K562 (cell line): ENCODE measurements around the gene NPFFR1. TPM values are rescaled to one million over a fixed set of nuclear protein-coding genes. Genes with fewer than 3 reads are reported as not detected.

ENCODE experiments used
- NCOA1 ChIP-seq: fragments of 450-650 bp; IDR thresholded peaks from 2 replicates; pipeline ENCODE4 v1.6.1; 2016; ENCODE audit warnings: low read depth
- NR4A1 ChIP-seq, 2 experiments: fragments of 250-450 bp in 1 of 2; fragments of 450-650 bp in 1 of 2; sonication (Bioruptor Pico) in 1 of 2; IDR thresholded peaks; 2 replicates each; pipeline versions ENCODE4 v1.4.0 to v1.6.1; 2016 to 2020; ENCODE audit warnings: mild to moderate bottlenecking in 2 of 2, missing compliant biosample characterization in 1 of 2, missing genetic modification characterization in 1 of 2, moderate library complexity in 1 of 2
- RERE ChIP-seq: sonication (generic); formaldehyde crosslinking; IDR thresholded peaks from 2 replicates; pipeline ENCODE4 v1.8.0; 2023; ENCODE audit warnings: missing genetic modification reagents, mild to moderate bottlenecking, borderline replicate concordance
- ZNF398 ChIP-seq: fragments of 250-450 bp; sonication (Bioruptor Pico); IDR thresholded peaks from 2 replicates; pipeline ENCODE4 v1.8.0; 2021; ENCODE audit warnings: moderate library complexity, mild to moderate bottlenecking, inconsistent platforms
- ZNF740 ChIP-seq, 3 experiments: fragments of 200-800 bp in 1 of 3; sonication (Bioruptor generic) in 1 of 3; sonication (generic) in 1 of 3; formaldehyde crosslinking in 1 of 3; IDR thresholded peaks; 2 replicates each; pipeline versions ENCODE4 v1.6.1 to v1.8.0; 2016 to 2022; ENCODE audit warnings: mild to moderate bottlenecking in 2 of 3, missing compliant biosample characterization in 2 of 3, missing genetic modification characterization in 2 of 3, missing genetic modification reagents in 1 of 3
- ZZZ3 ChIP-seq: fragments of 450-650 bp; IDR thresholded peaks from 2 replicates; pipeline ENCODE4 v1.6.1; 2016; ENCODE audit warnings: antibody characterized with exemption, mild to moderate bottlenecking, moderate library complexity
- polyA plus RNA-seq, 8 experiments: library from polyadenylated mRNA; depleted of rRNA in 4 of 8; stranded (reverse) in 5 of 8; unstranded in 3 of 8; fragments of >200 nt; fragmentation: Nextera tagmentation in 2 of 8; fragmentation: Illumina TruSeq in 1 of 8; extraction: Ambion mirVana in 2 of 8; extraction: Trizol in 1 of 8; gene quantifications; 2 replicates each; pipeline versions ENCODE4 v1.2.1 to v1.2.3, GENCODE V29; 2011 to 2014; ENCODE audit warnings: inconsistent platforms in 1 of 8, missing spikeins in 1 of 8
- total RNA-seq, 7 experiments: library from RNA; depleted of rRNA in 6 of 7; stranded (reverse); fragments of >200 nt in 6 of 7; fragmentation: Illumina TruSeq in 2 of 7; extraction: Trizol in 2 of 7; gene quantifications; 2 replicates each; pipeline versions ENCODE4 v1.2.1 to v1.2.3, GENCODE V29; 2011 to 2021; ENCODE audit warnings: low replicate concordance in 1 of 7
- TF ChIP-seq, protein P1 (sequence below), 2 experiments: fragments of 150-350 bp in 1 of 2; IDR thresholded peaks; 2 replicates each; pipeline ENCODE4 v1.6.1; 2012 to 2016; ENCODE audit warnings: low read depth in 2 of 2, low read length in 2 of 2, mild to moderate bottlenecking in 1 of 2, moderate library complexity in 1 of 2
- TF ChIP-seq, protein P2 (sequence below): sonication (generic); formaldehyde crosslinking; IDR thresholded peaks from 2 replicates; pipeline ENCODE4 v1.8.1; 2023; ENCODE audit warnings: mild to moderate bottlenecking, missing genetic modification reagents
- TF ChIP-seq, protein P3 (sequence below), 2 experiments: fragments of 450-650 bp in 1 of 2; sonication (generic) in 1 of 2; formaldehyde crosslinking; conservative IDR thresholded peaks; 2 replicates each; pipeline versions ENCODE4 v1.4.0 to v1.8.1; 2020 to 2022; ENCODE audit warnings: mild to moderate bottlenecking in 1 of 2, missing genetic modification reagents in 1 of 2

Gene NPFFR1
- total and polyA plus RNA-seq, 9 of the 15 experiments (the other 6 are each of a cell fraction or from before 2014, with no cell fraction given), result under 0.01 TPM; not detected in 8

- TF ChIP-seq, protein P1, sequence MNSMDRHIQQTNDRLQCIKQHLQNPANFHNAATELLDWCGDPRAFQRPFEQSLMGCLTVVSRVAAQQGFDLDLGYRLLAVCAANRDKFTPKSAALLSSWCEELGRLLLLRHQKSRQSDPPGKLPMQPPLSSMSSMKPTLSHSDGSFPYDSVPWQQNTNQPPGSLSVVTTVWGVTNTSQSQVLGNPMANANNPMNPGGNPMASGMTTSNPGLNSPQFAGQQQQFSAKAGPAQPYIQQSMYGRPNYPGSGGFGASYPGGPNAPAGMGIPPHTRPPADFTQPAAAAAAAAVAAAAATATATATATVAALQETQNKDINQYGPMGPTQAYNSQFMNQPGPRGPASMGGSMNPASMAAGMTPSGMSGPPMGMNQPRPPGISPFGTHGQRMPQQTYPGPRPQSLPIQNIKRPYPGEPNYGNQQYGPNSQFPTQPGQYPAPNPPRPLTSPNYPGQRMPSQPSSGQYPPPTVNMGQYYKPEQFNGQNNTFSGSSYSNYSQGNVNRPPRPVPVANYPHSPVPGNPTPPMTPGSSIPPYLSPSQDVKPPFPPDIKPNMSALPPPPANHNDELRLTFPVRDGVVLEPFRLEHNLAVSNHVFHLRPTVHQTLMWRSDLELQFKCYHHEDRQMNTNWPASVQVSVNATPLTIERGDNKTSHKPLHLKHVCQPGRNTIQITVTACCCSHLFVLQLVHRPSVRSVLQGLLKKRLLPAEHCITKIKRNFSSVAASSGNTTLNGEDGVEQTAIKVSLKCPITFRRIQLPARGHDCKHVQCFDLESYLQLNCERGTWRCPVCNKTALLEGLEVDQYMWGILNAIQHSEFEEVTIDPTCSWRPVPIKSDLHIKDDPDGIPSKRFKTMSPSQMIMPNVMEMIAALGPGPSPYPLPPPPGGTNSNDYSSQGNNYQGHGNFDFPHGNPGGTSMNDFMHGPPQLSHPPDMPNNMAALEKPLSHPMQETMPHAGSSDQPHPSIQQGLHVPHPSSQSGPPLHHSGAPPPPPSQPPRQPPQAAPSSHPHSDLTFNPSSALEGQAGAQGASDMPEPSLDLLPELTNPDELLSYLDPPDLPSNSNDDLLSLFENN (IDR thresholded peaks at IDR 0.05; ENCODE audit: low read depth in 2 of 2, low read length in 2 of 2), result peak in 1 of 2 experiments; percentile 62; a peak in 1 of 4 replicates
- TF ChIP-seq NCOA1 (no peak), ZNF398 (CRISPR knock-in tag) (no peak), ZNF740 (CRISPR knock-in tag; IDR thresholded peaks at IDR 0.05) (peak; percentile 18; the same call in 1 of the 2 replicates), ZNF740 (tag; IDR thresholded peaks at IDR 0.05) (no peak), NR4A1 (CRISPR knock-in tag; IDR thresholded peaks at IDR 0.05) (no peak; the same call in 1 of the 2 replicates), NR4A1 (tag; IDR thresholded peaks at IDR 0.05) (no peak), RERE (CRISPR knock-in tag) (no peak), ZZZ3 (no peak)
- TF ChIP-seq, protein P2, sequence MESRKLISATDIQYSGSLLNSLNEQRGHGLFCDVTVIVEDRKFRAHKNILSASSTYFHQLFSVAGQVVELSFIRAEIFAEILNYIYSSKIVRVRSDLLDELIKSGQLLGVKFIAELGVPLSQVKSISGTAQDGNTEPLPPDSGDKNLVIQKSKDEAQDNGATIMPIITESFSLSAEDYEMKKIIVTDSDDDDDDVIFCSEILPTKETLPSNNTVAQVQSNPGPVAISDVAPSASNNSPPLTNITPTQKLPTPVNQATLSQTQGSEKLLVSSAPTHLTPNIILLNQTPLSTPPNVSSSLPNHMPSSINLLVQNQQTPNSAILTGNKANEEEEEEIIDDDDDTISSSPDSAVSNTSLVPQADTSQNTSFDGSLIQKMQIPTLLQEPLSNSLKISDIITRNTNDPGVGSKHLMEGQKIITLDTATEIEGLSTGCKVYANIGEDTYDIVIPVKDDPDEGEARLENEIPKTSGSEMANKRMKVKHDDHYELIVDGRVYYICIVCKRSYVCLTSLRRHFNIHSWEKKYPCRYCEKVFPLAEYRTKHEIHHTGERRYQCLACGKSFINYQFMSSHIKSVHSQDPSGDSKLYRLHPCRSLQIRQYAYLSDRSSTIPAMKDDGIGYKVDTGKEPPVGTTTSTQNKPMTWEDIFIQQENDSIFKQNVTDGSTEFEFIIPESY (CRISPR knock-in tag), result no peak
- TF ChIP-seq, protein P3, sequence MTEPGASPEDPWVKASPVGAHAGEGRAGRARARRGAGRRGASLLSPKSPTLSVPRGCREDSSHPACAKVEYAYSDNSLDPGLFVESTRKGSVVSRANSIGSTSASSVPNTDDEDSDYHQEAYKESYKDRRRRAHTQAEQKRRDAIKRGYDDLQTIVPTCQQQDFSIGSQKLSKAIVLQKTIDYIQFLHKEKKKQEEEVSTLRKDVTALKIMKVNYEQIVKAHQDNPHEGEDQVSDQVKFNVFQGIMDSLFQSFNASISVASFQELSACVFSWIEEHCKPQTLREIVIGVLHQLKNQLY (CRISPR knock-in tag; conservative IDR thresholded peaks at IDR 0.05), result no peak
Observed at GRCh38 chr10:70232155-70232858, 51.5 kb downstream of the NPFFR1 start (continued).
